Hematopoietic multipotent progenitor cell treated with erythropoietin and hydrocortisone succinate and interleukin-3 and kit ligand, for 8 days (in vitro differentiated cells): ENCODE data around the gene LNPK.
"Not testable (repeated sequence)": the region's sequence is repeated elsewhere in the genome, so short reads cannot be mapped to it uniquely, and the experiment has no call there.

Experiments used
- DNase-seq: peaks from one replicate; pipeline ENCODE4 v3.0.0-alpha.2; 2015

LNPK gene

DNA sequence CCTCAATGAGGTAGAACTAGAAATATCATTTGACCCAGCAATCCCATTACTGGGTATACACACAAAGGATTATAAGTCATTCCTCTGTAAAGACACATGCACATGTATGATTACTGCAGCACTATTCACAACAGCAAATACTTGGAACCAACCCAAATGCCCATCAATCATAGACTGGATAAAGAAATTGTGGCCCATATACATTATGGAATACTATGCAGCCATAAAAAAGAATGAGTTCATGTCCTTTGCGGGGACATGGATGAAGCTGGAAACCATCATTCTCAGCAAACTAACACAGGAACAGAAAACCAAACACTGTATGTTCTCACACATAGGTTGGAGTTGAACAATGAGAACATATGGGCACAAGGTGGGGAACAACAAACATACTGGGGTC is 106.1 kb downstream of the LNPK start:
- not testable (repeated sequence) for DNase-seq

DNA sequence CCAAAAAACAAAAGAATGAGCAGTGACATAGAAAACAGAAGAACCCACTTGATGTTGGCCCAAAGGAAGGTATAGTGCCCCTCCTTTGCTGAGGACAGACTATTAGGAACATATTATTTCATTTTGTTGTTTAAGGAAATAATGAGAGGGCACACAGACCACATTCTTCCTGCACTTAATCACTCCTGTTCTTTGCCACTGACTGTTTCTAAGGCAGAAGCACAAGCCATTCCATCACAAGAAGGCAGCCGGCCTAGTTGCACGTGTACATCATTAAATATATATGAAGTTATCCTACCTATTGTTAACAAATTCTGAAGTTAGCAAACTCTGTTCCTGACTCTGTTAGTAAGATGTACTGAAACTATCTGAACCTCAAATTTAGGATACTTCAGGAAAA is 110.0 kb downstream of the LNPK start:
- DNase-seq = no peak

DNA sequence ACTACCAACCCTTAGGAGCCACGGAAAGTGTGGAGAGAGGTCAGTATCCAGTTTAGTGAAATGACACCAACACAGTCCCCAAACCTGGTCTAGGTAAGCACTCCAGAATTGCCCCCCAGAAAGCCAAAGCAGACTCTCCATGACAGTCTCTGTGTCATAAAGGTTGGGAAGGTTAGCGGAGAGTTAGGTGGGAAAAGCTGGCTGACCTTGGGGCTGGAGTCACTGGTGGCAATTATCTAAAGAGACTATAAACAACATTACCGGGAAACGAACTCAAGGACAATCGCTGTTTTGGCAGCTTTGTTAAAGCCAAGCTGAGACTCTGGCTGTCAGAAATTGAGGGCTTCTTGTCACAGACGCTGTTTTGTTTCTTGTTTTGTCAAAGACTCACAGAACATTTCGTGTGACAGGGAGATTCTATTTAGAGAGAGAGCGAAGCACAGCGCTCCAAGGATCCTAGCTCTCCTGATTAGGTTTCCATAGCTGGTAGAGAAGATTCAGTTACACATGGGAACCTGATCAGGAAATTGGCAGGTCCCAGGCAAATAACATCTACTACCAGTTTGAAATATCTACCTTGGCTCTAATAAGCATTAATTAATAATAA is 111.3 kb downstream of the LNPK start:
- DNase-seq = no peak

DNA sequence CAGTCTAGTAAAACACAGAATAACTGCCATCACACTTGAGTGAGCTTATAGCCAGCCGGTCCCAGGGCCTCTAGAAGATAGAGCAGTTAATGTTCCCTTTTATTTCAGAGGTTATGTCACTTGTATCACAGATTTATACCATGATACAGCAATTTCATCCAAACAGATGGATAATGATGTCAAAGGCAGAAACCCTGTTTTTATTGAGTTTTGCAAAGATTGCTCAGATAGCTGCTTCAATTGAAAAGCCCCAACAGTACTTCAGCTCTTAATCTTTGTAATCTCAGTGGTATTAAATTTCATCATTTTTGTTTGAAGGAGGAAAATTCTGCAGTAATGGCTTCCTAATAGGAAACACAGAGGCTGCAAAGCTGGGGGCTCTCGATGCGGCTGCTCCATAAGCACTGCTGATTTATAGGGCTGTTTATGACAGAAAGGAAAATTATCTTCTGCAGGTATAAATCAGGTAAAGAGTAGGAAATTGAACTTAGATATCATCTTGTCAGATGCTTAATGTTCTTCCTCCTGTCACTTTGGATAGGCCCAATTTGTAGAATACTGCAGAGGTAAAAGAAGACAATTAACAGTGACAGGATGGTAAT is 112.3 kb downstream of the LNPK start:
- DNase-seq = no peak

DNA sequence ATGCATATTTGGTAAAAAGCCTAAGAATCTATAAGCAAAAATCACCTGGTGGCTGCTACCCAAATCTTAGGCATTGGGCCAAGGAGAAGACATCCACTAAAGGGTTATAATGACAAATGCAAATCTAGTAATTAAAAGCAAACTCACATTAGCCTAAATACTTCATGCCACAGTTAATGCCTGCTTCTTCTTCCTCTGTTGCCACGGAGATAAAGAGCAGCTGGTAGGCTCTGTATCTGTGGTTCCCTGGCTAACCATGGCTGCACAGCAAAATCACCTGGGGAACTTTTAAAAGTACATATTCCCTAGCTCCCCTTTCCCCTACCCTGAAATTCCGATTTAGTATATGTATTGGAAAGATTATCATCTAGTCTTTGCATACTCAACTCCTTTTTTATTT is 114.3 kb downstream of the LNPK start:
- no peak for DNase-seq

DNA sequence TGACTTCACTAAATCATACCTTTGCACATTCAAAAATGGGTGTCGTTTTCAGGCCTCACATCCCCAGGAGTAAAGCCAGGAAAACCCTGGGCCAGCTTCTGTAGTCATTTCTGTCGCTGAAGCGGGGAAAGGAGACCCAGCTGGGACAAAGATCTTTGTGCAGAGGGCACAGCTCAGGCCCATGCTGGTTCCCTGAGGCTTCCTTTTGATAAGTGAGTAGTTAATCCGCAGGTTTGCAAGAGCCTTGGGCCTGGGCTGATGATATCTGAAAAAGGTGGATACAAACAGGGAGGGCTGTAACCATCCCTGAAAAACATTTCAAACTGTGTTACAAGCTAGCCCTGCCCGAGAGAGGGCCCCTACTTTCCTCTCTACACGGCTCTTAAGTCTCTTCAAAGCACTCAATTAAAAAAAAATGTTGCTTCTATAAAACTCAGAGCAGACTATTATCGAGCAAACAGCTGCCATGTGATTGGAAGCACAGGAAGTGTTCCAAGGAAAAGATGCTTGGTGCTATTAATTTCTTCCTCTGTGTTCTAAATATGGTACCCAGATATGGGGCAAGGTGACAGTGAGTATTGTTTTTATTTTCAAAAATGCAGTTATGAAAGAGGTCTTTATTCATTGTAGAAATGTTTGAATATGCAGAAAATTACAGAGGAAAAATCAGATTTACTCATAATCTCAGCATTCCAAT is 117.2 kb downstream of the LNPK start:
- DNase-seq = no peak

DNA sequence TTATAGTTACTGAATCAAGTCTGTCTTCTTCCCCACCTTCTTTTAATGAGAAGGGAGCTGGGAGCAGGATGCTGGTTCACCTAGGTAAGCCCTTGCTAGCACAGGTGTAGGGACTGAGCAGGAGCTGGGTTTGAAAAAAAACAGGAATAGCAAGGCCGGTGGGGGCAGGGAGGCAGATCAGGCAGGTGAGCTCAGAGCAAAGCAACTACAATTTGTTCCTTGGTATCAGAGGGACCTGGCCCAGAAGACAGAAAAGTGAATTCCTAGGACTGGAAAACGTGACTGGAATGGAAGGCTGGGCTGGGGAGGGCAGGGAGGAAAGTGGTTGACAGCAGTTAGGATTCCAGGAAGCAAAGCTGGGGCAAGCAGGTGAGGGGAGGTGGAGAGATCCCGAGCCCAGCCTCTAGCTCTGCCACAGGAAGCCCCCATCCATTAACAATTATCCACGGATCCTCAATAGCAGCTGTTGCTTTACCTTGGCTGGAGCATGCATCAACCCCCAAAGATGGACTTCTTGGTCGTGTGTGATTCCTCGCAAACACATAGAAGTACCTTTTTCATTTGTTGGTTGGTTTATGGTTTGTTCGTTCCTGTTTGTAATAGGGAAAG is 118.4 kb downstream of the LNPK start:
- no peak for DNase-seq

DNA sequence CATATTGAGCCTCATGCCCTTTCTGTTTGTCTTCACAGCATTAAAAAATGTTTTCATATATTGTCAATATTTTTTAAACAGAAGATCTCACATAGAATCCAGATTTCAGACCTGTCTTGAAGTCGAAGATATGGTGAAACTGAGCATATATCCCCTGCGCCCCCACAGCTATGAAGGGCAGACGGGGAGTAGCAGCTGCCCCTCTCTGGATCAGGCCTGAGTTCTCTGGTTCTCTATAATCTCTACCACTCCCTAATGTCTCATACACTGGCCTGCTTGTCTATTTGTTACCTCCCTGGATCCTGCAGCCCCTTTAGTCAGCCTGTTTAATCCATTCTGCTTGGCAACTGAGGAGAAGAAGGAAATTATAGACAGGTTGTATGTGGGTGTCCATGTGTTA is 122.4 kb downstream of the LNPK start:
- DNase-seq = no peak

DNA sequence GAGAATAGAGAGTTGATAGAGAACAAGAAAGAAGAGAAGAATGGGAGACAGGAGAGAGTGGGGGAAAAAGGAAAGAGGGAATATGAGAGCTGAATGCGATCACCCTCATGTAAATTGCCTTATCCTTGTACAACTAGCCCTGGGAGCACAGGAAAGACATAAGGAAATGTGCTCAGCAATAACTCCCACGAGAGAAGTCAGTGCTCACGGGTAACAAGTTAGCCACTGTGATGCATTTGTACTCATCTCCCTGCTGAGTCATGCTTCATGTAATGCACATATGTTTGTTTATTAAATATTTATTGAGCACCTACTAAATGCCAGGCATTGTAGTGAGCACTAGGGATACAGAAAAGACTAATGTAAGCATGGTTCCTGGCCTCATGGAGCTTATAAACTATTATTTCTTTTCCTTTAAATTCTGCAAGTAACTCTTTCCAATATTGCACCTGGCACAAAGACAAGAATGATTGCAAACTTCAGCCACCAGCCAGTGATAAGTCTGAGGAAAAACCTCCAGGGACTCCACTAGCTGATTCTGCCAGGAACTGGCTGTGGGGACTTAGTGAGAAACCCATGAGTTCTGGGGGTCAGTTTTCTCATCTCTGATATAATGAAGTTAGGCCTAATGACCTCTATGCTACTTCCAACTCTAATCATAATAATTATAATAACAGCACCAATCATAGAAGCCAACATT is 124.1 kb downstream of the LNPK start:
- no peak for DNase-seq

DNA sequence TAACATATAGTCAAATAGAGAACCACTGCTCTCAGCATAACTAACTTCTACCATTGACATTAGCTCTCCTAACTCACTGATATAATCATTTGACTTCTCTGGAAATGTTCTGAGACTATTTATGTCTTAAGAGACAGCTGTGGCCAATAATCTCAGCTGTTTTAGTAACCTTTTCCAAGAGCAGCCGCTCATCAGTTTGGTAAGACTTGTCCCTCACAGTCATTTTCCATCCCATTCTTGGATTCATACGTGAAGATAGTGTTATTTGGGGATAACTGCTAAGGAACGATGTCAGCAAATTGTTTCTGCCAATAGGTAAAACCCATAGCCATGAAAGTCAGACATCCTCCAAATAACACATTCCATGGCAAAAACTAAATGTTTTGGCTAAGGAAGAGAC is 127.8 kb downstream of the LNPK start:
- DNase-seq = no peak
